Measurements from ENCODE around the gene MYOCD. TPM values are rescaled to one million over a fixed set of nuclear protein-coding genes. Genes with fewer than 3 reads are reported as not detected.

Gene MYOCD
- total and polyA plus RNA-seq, 2 donors, result 0.05 to 0.80 TPM

DNA sequence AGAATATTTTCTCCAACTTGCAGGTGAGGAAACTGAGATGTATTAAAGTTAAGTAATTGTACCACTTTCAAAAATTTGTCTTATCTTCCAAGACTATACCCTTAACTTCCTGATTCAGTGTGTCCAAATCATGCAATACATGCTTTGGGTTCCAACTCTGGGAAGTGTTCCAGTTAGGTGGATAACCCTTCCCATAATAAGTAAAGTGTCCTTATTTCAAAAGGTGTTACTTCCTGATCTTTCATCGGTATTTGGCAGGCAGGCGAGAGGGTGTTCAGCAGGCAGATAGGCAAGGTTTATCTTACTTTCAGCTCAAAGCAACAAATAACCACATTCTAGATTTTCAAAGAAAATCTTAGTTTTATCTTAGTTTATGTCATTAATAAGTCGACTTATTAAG is 77.4 kb downstream of the MYOCD start:
- Histone ChIP-seq H3K4me1 (ENCODE audit: control insufficient read depth in 2 of 2, insufficient read depth in 2 of 2, low read length in 2 of 2) (no peaks in the 10 kb centered on the region), H3K27me3 (ENCODE audit: control insufficient read depth in 2 of 2, insufficient read depth in 1 of 2, low read length in 1 of 2) (no peaks in the 10 kb centered on the region), H3K9me3 (ENCODE audit: control insufficient read depth in 2 of 2, insufficient read depth in 1 of 2, low read length in 1 of 2) (no peaks in the 10 kb centered on the region), H3K4me3 (ENCODE audit: low read length in 2 of 2) (no peak overlapping the region), H3K27ac (ENCODE audit: low read depth in 1 of 2, low read length in 1 of 2) (no peak overlapping the region), H3K36me3 (ENCODE audit: control insufficient read depth in 2 of 2, insufficient read depth in 2 of 2, low read length in 1 of 2) (no peaks in the 10 kb centered on the region)
- 93% methylated on average over 3 of the region's 3 CpGs for WGBS
- DNase-seq (ENCODE audit: low read depth in 6 of 9, low spot score in 9 of 9), result no peak

DNA sequence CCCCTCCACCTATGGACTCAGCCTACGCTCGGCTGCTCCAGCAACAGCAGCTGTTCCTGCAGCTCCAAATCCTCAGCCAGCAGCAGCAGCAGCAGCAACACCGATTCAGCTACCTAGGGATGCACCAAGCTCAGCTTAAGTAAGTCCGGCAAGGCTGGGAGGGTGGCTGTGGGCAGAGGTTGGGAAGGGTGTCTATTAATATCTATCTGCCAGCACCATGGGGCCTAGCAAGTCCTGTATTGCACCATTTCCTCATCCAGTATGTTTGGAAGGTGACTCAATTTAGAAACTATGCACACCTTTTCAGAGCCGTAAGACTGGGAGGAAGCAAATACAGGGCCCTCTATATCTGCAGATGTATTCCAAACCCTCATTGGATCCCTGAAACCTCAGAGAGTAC is 78.6 kb downstream of the MYOCD start:
- Histone ChIP-seq H3K4me3 (ENCODE audit: low read length in 2 of 2) (no peak overlapping the region), H3K9me3 (ENCODE audit: control insufficient read depth in 2 of 2, insufficient read depth in 1 of 2, low read length in 1 of 2) (no peaks in the 10 kb centered on the region), H3K4me1 (ENCODE audit: control insufficient read depth in 2 of 2, insufficient read depth in 2 of 2, low read length in 2 of 2) (no peaks in the 10 kb centered on the region), H3K27ac (ENCODE audit: low read depth in 1 of 2, low read length in 1 of 2) (no peak overlapping the region), H3K36me3 (ENCODE audit: control insufficient read depth in 2 of 2, insufficient read depth in 2 of 2, low read length in 1 of 2) (no peaks in the 10 kb centered on the region), H3K27me3 (ENCODE audit: control insufficient read depth in 2 of 2, insufficient read depth in 1 of 2, low read length in 1 of 2) (no peaks in the 10 kb centered on the region)
- 85% methylated on average over 5 of the region's 5 CpGs for WGBS
- no peak for DNase-seq (ENCODE audit: low read depth in 6 of 9, low spot score in 9 of 9)

DNA sequence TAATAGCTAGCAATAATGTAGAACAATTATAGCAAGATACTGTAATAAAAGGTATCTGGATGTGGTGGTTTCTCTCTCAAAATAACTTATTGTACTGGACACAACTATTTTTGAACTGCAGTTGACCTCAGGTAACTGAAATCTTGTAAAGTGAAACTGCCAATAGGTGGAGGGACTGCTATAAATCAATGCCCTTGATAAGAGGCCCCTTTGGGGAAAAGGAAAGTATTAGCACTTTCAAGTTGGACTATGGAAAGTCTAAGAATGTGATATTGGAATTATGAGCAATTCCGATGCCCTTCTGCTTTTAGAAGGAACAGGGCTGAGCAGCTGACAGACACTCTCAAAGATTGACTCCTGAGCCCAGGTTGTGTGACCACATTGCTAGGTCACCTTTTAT is 79.1 kb downstream of the MYOCD start:
- Histone ChIP-seq H3K9me3 (ENCODE audit: control insufficient read depth in 2 of 2, insufficient read depth in 1 of 2, low read length in 1 of 2) (no peaks in the 10 kb centered on the region), H3K4me1 (ENCODE audit: control insufficient read depth in 2 of 2, insufficient read depth in 2 of 2, low read length in 2 of 2) (no peaks in the 10 kb centered on the region), H3K27me3 (ENCODE audit: control insufficient read depth in 2 of 2, insufficient read depth in 1 of 2, low read length in 1 of 2) (no peaks in the 10 kb centered on the region), H3K4me3 (ENCODE audit: low read length in 2 of 2) (no peak overlapping the region), H3K36me3 (ENCODE audit: control insufficient read depth in 2 of 2, insufficient read depth in 2 of 2, low read length in 1 of 2) (no peaks in the 10 kb centered on the region), H3K27ac (ENCODE audit: low read depth in 1 of 2, low read length in 1 of 2) (no peak overlapping the region)
- DNase-seq (ENCODE audit: low read depth in 6 of 9, low spot score in 9 of 9), result no peak
- 100% methylated on average over 1 of the region's 1 CpG for WGBS

DNA sequence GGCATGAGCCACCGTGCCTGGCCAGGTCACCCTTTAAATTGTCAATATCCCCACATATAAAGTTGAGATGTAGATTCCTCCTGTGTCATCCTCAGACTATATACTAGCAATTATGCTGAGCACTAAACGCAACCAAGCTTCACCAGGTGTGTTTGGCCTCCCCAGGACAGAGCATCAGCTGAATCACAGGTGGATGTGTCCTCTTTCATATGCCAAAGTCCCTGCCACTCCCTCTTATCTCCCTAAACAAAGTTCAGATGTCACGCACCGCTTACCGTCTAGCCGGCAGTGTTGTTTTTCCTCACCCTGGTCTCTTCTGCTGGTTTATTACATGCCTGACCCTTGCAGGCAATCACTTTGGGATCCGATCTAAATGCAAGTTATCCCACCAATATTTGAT is 79.8 kb downstream of the MYOCD start:
- DNase-seq (ENCODE audit: low read depth in 6 of 9, low spot score in 9 of 9), result no peak
- no peaks in the 10 kb centered on the region for H3K4me1 ChIP-seq (ENCODE audit: control insufficient read depth in 2 of 2, insufficient read depth in 2 of 2, low read length in 2 of 2)
- H3K27ac ChIP-seq (ENCODE audit: low read depth in 1 of 2, low read length in 1 of 2), result no peak overlapping the region
- no peaks in the 10 kb centered on the region for H3K27me3 ChIP-seq (ENCODE audit: control insufficient read depth in 2 of 2, insufficient read depth in 1 of 2, low read length in 1 of 2)
- H3K9me3 ChIP-seq (ENCODE audit: control insufficient read depth in 2 of 2, insufficient read depth in 1 of 2, low read length in 1 of 2), result no peaks in the 10 kb centered on the region
- no peaks in the 10 kb centered on the region for H3K36me3 ChIP-seq (ENCODE audit: control insufficient read depth in 2 of 2, insufficient read depth in 2 of 2, low read length in 1 of 2)
- WGBS, result 85% methylated on average over 7 of the region's 7 CpGs
- H3K4me3 ChIP-seq (ENCODE audit: low read length in 2 of 2), result no peak overlapping the region

DNA sequence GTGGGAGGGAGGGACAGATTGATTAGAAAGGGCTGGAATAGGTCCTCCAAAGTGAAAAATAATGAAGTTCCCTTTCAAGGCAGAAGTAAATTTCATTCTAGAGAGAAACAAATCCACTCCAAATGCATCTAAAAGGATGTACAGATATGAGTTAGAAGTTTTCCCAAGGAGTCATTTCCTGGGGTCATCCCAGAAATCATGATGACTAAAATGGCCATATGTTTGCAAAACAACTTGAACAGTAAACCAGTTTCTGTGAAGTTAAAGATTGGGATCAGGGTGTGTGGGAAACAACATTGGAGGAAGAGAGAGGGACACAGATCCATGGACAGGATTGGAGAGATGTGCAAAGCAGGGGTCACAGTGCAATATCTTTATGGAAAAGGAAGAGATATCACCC is 91.1 kb downstream of the MYOCD start:
- no peaks in the 10 kb centered on the region for H3K4me1 ChIP-seq (ENCODE audit: control insufficient read depth in 2 of 2, insufficient read depth in 2 of 2, low read length in 2 of 2)
- DNase-seq (ENCODE audit: low read depth in 6 of 9, low spot score in 9 of 9), result no peak
- no peaks in the 10 kb centered on the region for H3K9me3 ChIP-seq (ENCODE audit: control insufficient read depth in 2 of 2, insufficient read depth in 1 of 2, low read length in 1 of 2)
- no peaks in the 10 kb centered on the region for H3K27me3 ChIP-seq (ENCODE audit: control insufficient read depth in 2 of 2, insufficient read depth in 1 of 2, low read length in 1 of 2)
- no peak overlapping the region for H3K4me3 ChIP-seq (ENCODE audit: low read length in 2 of 2)
- no peaks in the 10 kb centered on the region for H3K36me3 ChIP-seq (ENCODE audit: control insufficient read depth in 2 of 2, insufficient read depth in 2 of 2, low read length in 1 of 2)
- no peak overlapping the region for H3K27ac ChIP-seq (ENCODE audit: low read depth in 1 of 2, low read length in 1 of 2)

DNA sequence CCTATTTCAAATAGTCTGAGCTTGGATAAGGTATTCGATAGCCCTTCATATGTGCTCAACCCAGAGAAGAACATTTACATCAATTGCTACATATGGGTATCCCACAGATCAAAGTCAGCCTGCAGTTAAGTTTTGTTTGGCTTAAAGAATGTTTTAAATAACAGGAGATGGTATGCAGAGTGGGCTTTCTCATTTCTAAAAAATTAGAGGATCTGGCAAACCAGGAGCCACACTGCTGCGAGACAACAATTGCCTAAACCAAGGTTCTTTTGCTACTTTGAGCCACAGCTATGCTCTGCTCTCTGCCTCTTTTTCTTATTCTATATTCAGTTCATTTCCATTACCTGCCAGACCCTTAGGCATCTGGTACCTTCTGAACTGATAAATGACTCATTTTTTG is 93.4 kb downstream of the MYOCD start:
- Histone ChIP-seq H3K9me3 (ENCODE audit: control insufficient read depth in 2 of 2, insufficient read depth in 1 of 2, low read length in 1 of 2) (no peaks in the 10 kb centered on the region), H3K4me1 (ENCODE audit: control insufficient read depth in 2 of 2, insufficient read depth in 2 of 2, low read length in 2 of 2) (no peaks in the 10 kb centered on the region), H3K27ac (ENCODE audit: low read depth in 1 of 2, low read length in 1 of 2) (no peak overlapping the region), H3K27me3 (ENCODE audit: control insufficient read depth in 2 of 2, insufficient read depth in 1 of 2, low read length in 1 of 2) (no peaks in the 10 kb centered on the region), H3K36me3 (ENCODE audit: control insufficient read depth in 2 of 2, insufficient read depth in 2 of 2, low read length in 1 of 2) (no peaks in the 10 kb centered on the region), H3K4me3 (ENCODE audit: low read length in 2 of 2) (no peak overlapping the region)
- DNase-seq (ENCODE audit: low read depth in 6 of 9, low spot score in 9 of 9), result no peak
- 70% methylated on average over 2 of the region's 2 CpGs for WGBS

DNA sequence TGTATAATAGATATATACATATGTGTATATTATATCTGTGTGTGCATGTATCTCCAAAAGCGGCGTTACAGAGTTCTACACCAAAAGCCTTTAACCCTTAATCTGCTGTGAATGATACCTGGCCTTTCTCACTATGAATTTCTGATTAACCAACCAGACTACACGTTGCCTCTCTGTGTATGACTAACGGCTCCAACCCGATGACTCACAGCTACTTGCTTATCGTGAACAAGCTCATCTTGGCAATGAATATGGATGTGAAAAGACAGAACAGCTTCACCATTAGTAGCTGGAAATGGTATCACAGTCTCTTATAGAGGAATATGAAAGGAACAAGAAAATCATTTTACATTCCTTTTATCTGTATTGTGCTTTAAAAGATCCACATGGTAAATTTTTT is 99.9 kb downstream of the MYOCD start:
- no peak overlapping the region for H3K27ac ChIP-seq (ENCODE audit: low read depth in 1 of 2, low read length in 1 of 2)
- H3K36me3 ChIP-seq (ENCODE audit: control insufficient read depth in 2 of 2, insufficient read depth in 2 of 2, low read length in 1 of 2), result no peaks in the 10 kb centered on the region
- H3K4me3 ChIP-seq (ENCODE audit: low read length in 2 of 2), result no peak overlapping the region
- WGBS, result 89% methylated on average over 6 of the region's 6 CpGs
- no peaks in the 10 kb centered on the region for H3K4me1 ChIP-seq (ENCODE audit: control insufficient read depth in 2 of 2, insufficient read depth in 2 of 2, low read length in 2 of 2)
- no peaks in the 10 kb centered on the region for H3K27me3 ChIP-seq (ENCODE audit: control insufficient read depth in 2 of 2, insufficient read depth in 1 of 2, low read length in 1 of 2)
- no peaks in the 10 kb centered on the region for H3K9me3 ChIP-seq (ENCODE audit: control insufficient read depth in 2 of 2, insufficient read depth in 1 of 2, low read length in 1 of 2)
- DNase-seq (ENCODE audit: low read depth in 6 of 9, low spot score in 9 of 9), result no peak

DNA sequence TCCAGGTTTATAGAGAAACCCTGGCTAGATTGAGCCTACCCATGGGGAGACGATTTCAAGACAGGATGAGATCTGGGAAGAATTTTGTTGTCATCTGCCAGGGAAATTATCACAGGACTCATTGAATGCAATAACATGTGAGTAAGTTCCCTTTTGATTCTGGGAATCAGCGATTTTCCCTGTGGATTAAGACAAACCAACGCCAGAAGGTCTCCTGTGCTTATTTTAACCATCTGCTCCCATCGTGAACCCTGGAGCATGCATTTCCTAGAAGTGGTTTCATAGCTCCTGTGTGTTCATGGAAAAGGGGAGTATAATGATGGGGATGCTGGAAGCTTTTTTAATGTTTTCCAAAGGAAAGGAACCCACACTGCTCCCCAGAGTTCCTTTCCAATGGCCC is 102.6 kb downstream of the MYOCD start:
- no peak overlapping the region for H3K27ac ChIP-seq (ENCODE audit: low read depth in 1 of 2, low read length in 1 of 2)
- H3K9me3 ChIP-seq (ENCODE audit: control insufficient read depth in 2 of 2, insufficient read depth in 1 of 2, low read length in 1 of 2), result no peaks in the 10 kb centered on the region
- no peaks in the 10 kb centered on the region for H3K4me1 ChIP-seq (ENCODE audit: control insufficient read depth in 2 of 2, insufficient read depth in 2 of 2, low read length in 2 of 2)
- H3K27me3 ChIP-seq (ENCODE audit: control insufficient read depth in 2 of 2, insufficient read depth in 1 of 2, low read length in 1 of 2), result no peaks in the 10 kb centered on the region
- H3K36me3 ChIP-seq (ENCODE audit: control insufficient read depth in 2 of 2, insufficient read depth in 2 of 2, low read length in 1 of 2), result no peaks in the 10 kb centered on the region
- 91% methylated on average over 4 of the region's 4 CpGs for WGBS
- no peak overlapping the region for H3K4me3 ChIP-seq (ENCODE audit: low read length in 2 of 2)
- no peak for DNase-seq (ENCODE audit: low read depth in 6 of 9, low spot score in 9 of 9)

DNA sequence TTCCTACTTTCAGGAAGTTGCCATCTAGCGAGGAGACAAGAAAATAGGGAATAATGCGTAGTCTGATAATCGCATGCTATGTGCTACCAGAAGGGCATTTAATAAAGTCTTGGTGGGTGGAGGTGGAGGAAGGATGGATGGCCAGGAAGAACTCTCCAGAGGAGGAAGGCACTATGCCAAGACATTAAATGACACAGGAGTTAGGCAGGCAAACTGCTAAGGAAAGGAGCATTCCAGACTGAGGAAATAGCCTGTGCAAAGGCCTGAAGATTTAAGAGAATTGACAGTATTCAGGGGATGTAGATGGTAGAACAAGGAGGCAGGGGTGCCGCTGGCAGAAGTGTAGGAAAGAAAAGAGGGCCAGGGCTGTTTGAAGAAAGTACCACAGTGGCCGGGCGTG is 104.3 kb downstream of the MYOCD start:
- DNase-seq (ENCODE audit: low read depth in 6 of 9, low spot score in 9 of 9), result no peak
- no peak overlapping the region for H3K4me3 ChIP-seq (ENCODE audit: low read length in 2 of 2)
- H3K36me3 ChIP-seq (ENCODE audit: control insufficient read depth in 2 of 2, insufficient read depth in 2 of 2, low read length in 1 of 2), result no peaks in the 10 kb centered on the region
- H3K27me3 ChIP-seq (ENCODE audit: control insufficient read depth in 2 of 2, insufficient read depth in 1 of 2, low read length in 1 of 2), result no peaks in the 10 kb centered on the region
- 96% methylated on average over 6 of the region's 6 CpGs for WGBS
- no peak overlapping the region for H3K27ac ChIP-seq (ENCODE audit: low read depth in 1 of 2, low read length in 1 of 2)
- no peaks in the 10 kb centered on the region for H3K9me3 ChIP-seq (ENCODE audit: control insufficient read depth in 2 of 2, insufficient read depth in 1 of 2, low read length in 1 of 2)
- H3K4me1 ChIP-seq (ENCODE audit: control insufficient read depth in 2 of 2, insufficient read depth in 2 of 2, low read length in 2 of 2), result no peaks in the 10 kb centered on the region

DNA sequence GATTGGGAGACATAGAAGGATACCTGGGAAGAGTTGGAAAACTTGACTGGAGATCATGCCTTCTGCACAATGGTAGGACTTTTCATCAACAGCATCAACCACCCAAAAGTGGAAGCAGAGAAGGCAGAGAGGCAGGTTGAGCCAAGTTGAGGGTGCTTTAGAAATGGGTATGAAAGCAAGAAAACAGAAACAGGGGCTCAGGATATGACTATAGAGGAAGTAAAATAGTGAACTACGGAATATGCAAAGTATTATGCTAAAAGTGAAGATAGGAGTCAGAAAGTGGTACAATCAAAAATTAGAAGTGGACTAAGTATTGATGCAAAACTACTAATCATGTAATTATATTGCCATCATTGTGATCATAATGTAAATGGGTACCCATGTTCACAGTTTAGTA is 107.5 kb downstream of the MYOCD start:
- H3K27ac ChIP-seq (ENCODE audit: low read depth in 1 of 2, low read length in 1 of 2), result no peak overlapping the region
- H3K36me3 ChIP-seq (ENCODE audit: control insufficient read depth in 2 of 2, insufficient read depth in 2 of 2, low read length in 1 of 2), result no peaks in the 10 kb centered on the region
- H3K9me3 ChIP-seq (ENCODE audit: control insufficient read depth in 2 of 2, insufficient read depth in 1 of 2, low read length in 1 of 2), result no peaks in the 10 kb centered on the region
- H3K4me1 ChIP-seq (ENCODE audit: control insufficient read depth in 2 of 2, insufficient read depth in 2 of 2, low read length in 2 of 2), result no peaks in the 10 kb centered on the region
- no peak overlapping the region for H3K4me3 ChIP-seq (ENCODE audit: low read length in 2 of 2)
- H3K27me3 ChIP-seq (ENCODE audit: control insufficient read depth in 2 of 2, insufficient read depth in 1 of 2, low read length in 1 of 2), result no peaks in the 10 kb centered on the region
- WGBS, result 58% methylated on average over 1 of the region's 1 CpG
- DNase-seq (ENCODE audit: low read depth in 6 of 9, low spot score in 9 of 9), result no peak

All from thymus (tissue), 11 donors.